IMR-90 (cell line): Measurements from ENCODE around the gene ST8SIA6. TPM values are rescaled to one million over a fixed set of nuclear protein-coding genes. Genes with fewer than 3 reads are reported as not detected.

Source experiments
- ATAC-seq: fragments of 200-7000 bp; cut with Tn5 transposase; 2 replicates; pipeline ENCODE4 v1.9.1; 2020; ENCODE audit warnings: low read depth, mild to moderate bottlenecking, moderate library complexity
- BruUV-seq: library from RNA; stranded (reverse); fragments of 400-500 nt; replicated peaks from 2 replicates; lab custom pipeline; 2021; lab: Mats Ljungman, UMichigan
- CTCF ChIA-PET: fragments of 300-600 bp; formaldehyde crosslinking; extraction: SDS; loops from one replicate; lab custom pipeline; 2021; ENCODE audit warnings: antibody characterized with exemption; lab: Yijun Ruan, JAX
- POLR2A ChIA-PET: fragments of 300-600 bp; sonication (Branson Sonifier 250); formaldehyde crosslinking; loops from one replicate; lab custom pipeline; 2022; ENCODE audit warnings: antibody characterized with exemption; ENCODE audit not compliant: unreplicated experiment; lab: Charles Lee
- DNase-seq: peaks from one replicate; pipeline ENCODE4 v3.0.0; 2013
- H2AFZ ChIP-seq: replicated peaks from 2 replicates; pipeline ENCODE3; 2013; ENCODE audit warnings: low read length, mild to moderate bottlenecking; ENCODE audit not compliant: poor library complexity
- H2AK5ac ChIP-seq: 2 replicates; pipeline ENCODE4 v1.6.1; 2013; ENCODE audit warnings: low read depth, low read length, inconsistent platforms
- H2AK9ac ChIP-seq: replicated peaks from 2 replicates; pipeline ENCODE3; 2013; ENCODE audit warnings: mild to moderate bottlenecking, low read depth, low read length, moderate library complexity; ENCODE audit not compliant: poor library complexity
- H2BK120ac ChIP-seq: 2 replicates; pipeline ENCODE4 v1.6.1; 2013; ENCODE audit warnings: low read depth, low read length, inconsistent platforms
- H2BK15ac ChIP-seq: 3 replicates; pipeline ENCODE4 v1.6.1; 2013; ENCODE audit warnings: low read depth, low read length, inconsistent platforms
- H2BK20ac ChIP-seq: 2 replicates; pipeline ENCODE4 v1.6.1; 2013; ENCODE audit warnings: low read depth, mild to moderate bottlenecking, inconsistent platforms, low read length, moderate library complexity
- H2BK5ac ChIP-seq: 2 replicates; pipeline ENCODE4 v1.6.1; 2013; ENCODE audit warnings: mild to moderate bottlenecking, low read depth, low read length, inconsistent platforms; ENCODE audit not compliant: poor library complexity, severe bottlenecking
- H3K14ac ChIP-seq: replicated peaks from 2 replicates; pipeline ENCODE4 v1.6.1; 2013; ENCODE audit warnings: low read depth, low read length, inconsistent platforms
- H3K18ac ChIP-seq: 2 replicates; pipeline ENCODE4 v1.6.1; 2013; ENCODE audit warnings: low read depth, low read length, control low read depth
- H3K23ac ChIP-seq: 2 replicates; pipeline ENCODE4 v1.6.1; 2013; ENCODE audit warnings: low read depth, low read length, inconsistent platforms
- H3K27ac ChIP-seq: 2 replicates; pipeline ENCODE4 v1.5.1; 2013; ENCODE audit warnings: mild to moderate bottlenecking, control low read depth, low read length; ENCODE audit not compliant: insufficient read depth
- H3K27me3 ChIP-seq: 2 replicates; pipeline ENCODE4 v1.6.1; 2013; ENCODE audit warnings: low read length; ENCODE audit not compliant: control insufficient read depth, insufficient read depth
- H3K36me3 ChIP-seq: 2 replicates; pipeline ENCODE4 v1.6.1; 2013; ENCODE audit warnings: low read length, mixed read lengths; ENCODE audit not compliant: control insufficient read depth, insufficient read depth
- H3K4ac ChIP-seq: 2 replicates; pipeline ENCODE4 v1.6.1; 2013; ENCODE audit warnings: low read depth, low read length, inconsistent platforms
- H3K4me1 ChIP-seq: 2 replicates; pipeline ENCODE4 v1.6.1; 2013; ENCODE audit warnings: low read length, mixed read lengths; ENCODE audit not compliant: control insufficient read depth, insufficient read depth
- H3K4me2 ChIP-seq: 2 replicates; pipeline ENCODE4 v1.6.1; 2013; ENCODE audit warnings: low read depth, mild to moderate bottlenecking, control low read depth, low read length, moderate library complexity
- H3K4me3 ChIP-seq: 2 replicates; pipeline ENCODE4 v1.5.1; 2013; ENCODE audit warnings: low read depth, mild to moderate bottlenecking, control low read depth, low read length, moderate library complexity; ENCODE audit not compliant: insufficient read depth
- H3K56ac ChIP-seq: 2 replicates; pipeline ENCODE4 v1.6.1; 2013; ENCODE audit warnings: low read length, inconsistent platforms; ENCODE audit not compliant: insufficient read depth; ENCODE audit errors: extremely low read depth
- H3K79me1 ChIP-seq, 2 experiments: 2 replicates each; pipeline ENCODE4 v1.6.1; 2013; ENCODE audit warnings: low read length in 2 of 2, inconsistent platforms in 1 of 2, low read depth in 1 of 2
- H3K9ac ChIP-seq: 2 replicates; pipeline ENCODE4 v1.6.1; 2013; ENCODE audit warnings: low read depth, low read length, control low read depth
- H3K9me1 ChIP-seq: 2 replicates; pipeline ENCODE4 v1.6.1; 2013; ENCODE audit warnings: low read length, inconsistent platforms; ENCODE audit not compliant: insufficient read depth
- H3K9me3 ChIP-seq: 2 replicates; pipeline ENCODE4 v1.6.1; 2013; ENCODE audit warnings: low read length; ENCODE audit not compliant: control insufficient read depth, insufficient read depth
- H4K20me1 ChIP-seq: 2 replicates; pipeline ENCODE4 v1.6.1; 2013; ENCODE audit warnings: low read length, inconsistent platforms; ENCODE audit not compliant: insufficient read depth
- H4K5ac ChIP-seq: 2 replicates; pipeline ENCODE4 v1.6.1; 2013; ENCODE audit warnings: mild to moderate bottlenecking, low read depth, low read length, control low read depth
- H4K8ac ChIP-seq, 2 experiments: 2 replicates each; pipeline ENCODE4 v1.6.1; 2013; ENCODE audit warnings: low read depth in 2 of 2, low read length in 2 of 2, control low read depth in 1 of 2, inconsistent platforms in 1 of 2
- H4K91ac ChIP-seq: 2 replicates; pipeline ENCODE4 v1.6.1; 2013; ENCODE audit warnings: low read depth, low read length, inconsistent platforms; ENCODE audit not compliant: insufficient read depth
- BHLHE40 ChIP-seq: fragments of 150-350 bp; IDR thresholded peaks from 2 replicates; pipeline ENCODE4 v1.6.1; 2016; ENCODE audit warnings: mild to moderate bottlenecking, low read depth, low read length
- FOS ChIP-seq: fragments of 150-350 bp; IDR thresholded peaks from 2 replicates; pipeline ENCODE4 v1.6.1; 2016; ENCODE audit warnings: low read depth, low read length
- WGBS, 2 experiments: methylation state at CpG; one replicate each; pipeline versions ENCODE4 v1.1.5 to v1.1.7; 2013; ENCODE audit warnings: missing lambda C conversion rate in 2 of 2; ENCODE audit not compliant: insufficient read length in 1 of 2; ENCODE audit errors: extremely low coverage in 2 of 2; 5-methylcytosine and 5-hydroxymethylcytosine counted together
- dilution Hi-C: fragments of 300-500 bp; cut with HindIII; formaldehyde crosslinking; loops from one replicate; pipeline ENCODE4 v1.14.3; 2018; ENCODE audit warnings: low sequenced_read_pairs; ENCODE audit not compliant: unreplicated experiment
- in situ Hi-C: fragments of 300-500 bp; cut with MboI; formaldehyde crosslinking; loops from 3 replicates; pipeline ENCODE4 v1.14.3; 2019; ENCODE audit warnings: low sequenced_read_pairs, inconsistent platforms, mixed read lengths
- intact Hi-C: fragments of 100-400 bp; cut with micrococcal nuclease; formaldehyde crosslinking; loops from 2 replicates; pipeline ENCODE4 v1.10.0; 2022
- polyA plus RNA-seq, 3 experiments: library from polyadenylated mRNA; depleted of rRNA; stranded (reverse); fragments of >200 nt; gene quantifications; 2 replicates each; pipeline ENCODE4 v1.2.3, GENCODE V29; 2012; ENCODE audit warnings: low replicate concordance in 1 of 3
- total RNA-seq: library from RNA; depleted of rRNA; stranded (reverse); fragments of >200 nt; gene quantifications from 2 replicates; pipeline ENCODE4 v1.2.3, GENCODE V29; 2012
- TF ChIP-seq, protein P1 (sequence below): fragments of 150-350 bp; IDR thresholded peaks from 2 replicates; pipeline ENCODE4 v1.6.1; 2017; ENCODE audit warnings: mild to moderate bottlenecking, antibody characterized with exemption, low read length, low read depth

ST8SIA6 gene
- total and polyA plus RNA-seq, 2 of the 4 experiments (the other 2 are of a cell fraction) = 0.10 to 0.18 TPM

DNA sequence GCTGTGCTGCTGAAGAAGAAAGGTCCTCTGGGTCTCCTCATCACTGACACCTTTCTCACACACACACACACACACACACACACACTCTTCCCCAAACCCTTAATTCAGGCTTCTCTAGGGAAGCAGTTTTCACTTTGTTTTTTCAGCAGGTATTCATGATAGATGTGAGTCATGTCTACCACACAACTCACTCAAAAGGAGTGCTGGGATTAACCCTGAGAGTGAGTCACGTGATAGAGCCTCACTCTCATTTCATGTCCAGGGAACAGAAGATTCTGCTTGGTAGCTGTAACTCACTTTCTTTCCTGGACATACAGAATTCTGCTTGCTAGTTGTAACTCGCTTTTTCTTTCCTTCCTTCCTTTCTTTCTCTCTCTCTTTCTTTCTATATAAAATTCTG is 181.0 kb downstream of the ST8SIA6 start:
- 29% methylated on average over 2 of the region's 2 CpGs; no CpG with 5 or more reads in 1 of the 2 experiments for WGBS, 2 experiments
- no peak overlapping the region for H4K8ac ChIP-seq
- no peaks in the 10 kb centered on the region for H3K36me3 ChIP-seq
- ATAC-seq (peak; percentile 40; the same call in 1 of the 2 replicates), DNase-seq (peak; percentile 80)
- no peak overlapping the region for H3K18ac ChIP-seq
- H2AFZ ChIP-seq = peak overlapping the region; percentile 16
- H4K5ac ChIP-seq = no peak overlapping the region
- no peaks in the 10 kb centered on the region for H4K20me1 ChIP-seq
- H3K4ac ChIP-seq = no peak overlapping the region
- H3K9me3 ChIP-seq = peaks cover 6% of the 10 kb centered on the region; the same call in 1 of the 2 replicates
- dilution Hi-C loops (no loop called here), in situ Hi-C loops (loop anchor here (25.0 kb wide), 1 partner anchor 1386 kb away; no protein-coding TSS in a partner anchor), intact Hi-C loops (loop anchor here (10.0 kb wide), 1 partner anchor 151 kb away; no protein-coding TSS in a partner anchor)
- no peak overlapping the region for H3K56ac ChIP-seq
- no peak overlapping the region for H3K14ac ChIP-seq
- H3K4me1 ChIP-seq = no peaks in the 10 kb centered on the region
- ChIA-PET POLR2A (no interaction called here), CTCF (no interaction called here)
- H2BK20ac ChIP-seq = no peak overlapping the region
- peak; percentile 56; the same call in 1 of the 2 replicates for TF ChIP-seq BHLHE40
- TF ChIP-seq, protein P1, sequence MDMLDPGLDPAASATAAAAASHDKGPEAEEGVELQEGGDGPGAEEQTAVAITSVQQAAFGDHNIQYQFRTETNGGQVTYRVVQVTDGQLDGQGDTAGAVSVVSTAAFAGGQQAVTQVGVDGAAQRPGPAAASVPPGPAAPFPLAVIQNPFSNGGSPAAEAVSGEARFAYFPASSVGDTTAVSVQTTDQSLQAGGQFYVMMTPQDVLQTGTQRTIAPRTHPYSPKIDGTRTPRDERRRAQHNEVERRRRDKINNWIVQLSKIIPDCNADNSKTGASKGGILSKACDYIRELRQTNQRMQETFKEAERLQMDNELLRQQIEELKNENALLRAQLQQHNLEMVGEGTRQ = peak; percentile 86
- TF ChIP-seq FOS = no peak
- H3K4me3 ChIP-seq = no peak overlapping the region
- no peak overlapping the region for H3K9ac ChIP-seq
- no peak overlapping the region for H3K23ac ChIP-seq
- H4K91ac ChIP-seq = no peak overlapping the region
- no peaks in the 10 kb centered on the region for H3K9me1 ChIP-seq
- no peak overlapping the region for H2BK15ac ChIP-seq
- H2BK120ac ChIP-seq = no peak overlapping the region
- no peaks in the 10 kb centered on the region for H3K79me1 ChIP-seq
- no TSS peak for BruUV-seq
- H2BK5ac ChIP-seq = no peak overlapping the region
- no peak overlapping the region for H2AK9ac ChIP-seq
- no peak overlapping the region for H3K27ac ChIP-seq
- no peak overlapping the region for H2AK5ac ChIP-seq
- peaks cover 13% of the 10 kb centered on the region for H3K27me3 ChIP-seq
- no peak overlapping the region for H3K4me2 ChIP-seq
